ENCODE measurements around the gene AKR1D1. TPM values are rescaled to one million over a fixed set of nuclear protein-coding genes. Genes with fewer than 3 reads are reported as not detected.

The AKR1D1 gene
- total and polyA plus RNA-seq, 2 of the 13 experiments (the other 11 are each of a cell fraction or from before 2014, with no cell fraction given): 6.9 to 37.0 TPM

DNA sequence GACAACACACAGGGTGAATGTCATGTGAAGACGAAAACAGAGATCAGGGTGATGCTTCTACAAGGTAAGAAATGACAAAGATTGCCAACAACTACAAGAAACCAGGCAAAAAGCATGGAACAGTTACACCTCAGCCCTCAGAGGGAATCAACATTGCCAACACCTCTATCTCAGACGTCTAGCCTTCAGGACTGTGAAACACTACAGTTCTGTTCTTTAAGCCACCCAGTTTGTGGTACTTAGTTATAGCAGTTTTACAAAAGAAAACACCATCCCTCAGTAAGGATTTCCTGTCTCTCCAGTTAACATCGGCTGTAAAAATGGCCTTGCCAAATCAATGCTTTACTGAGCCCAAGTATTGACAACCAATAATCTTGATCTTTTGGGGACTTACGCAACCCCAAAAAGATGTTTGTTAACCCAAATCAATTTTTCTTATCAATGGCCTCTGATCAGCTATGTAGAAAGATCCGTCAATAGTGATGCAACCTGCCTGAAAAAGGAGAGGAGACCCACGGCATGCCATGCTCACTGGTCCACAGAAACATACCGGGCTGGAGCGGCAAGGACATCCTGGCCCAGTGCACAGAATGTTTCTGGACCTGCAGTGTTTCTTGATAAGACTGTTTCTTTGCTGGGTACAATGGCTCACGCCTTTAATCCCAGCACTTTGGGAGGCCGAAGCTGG lies 44.0 kb downstream of the AKR1D1 start (continued):
- TF ChIP-seq ISX (CRISPR knock-in tag; conservative IDR thresholded peaks at IDR 0.05) (no peak), NCOA2 (CRISPR knock-in tag; IDR thresholded peaks at IDR 0.05) (peak; percentile 76), WIZ (CRISPR knock-in tag; IDR thresholded peaks at IDR 0.05) (no peak), ZNF44 (CRISPR knock-in tag; IDR thresholded peaks at IDR 0.05) (no peak), SSRP1 (CRISPR knock-in tag; IDR thresholded peaks at IDR 0.05) (no peak), ZNF441 (CRISPR knock-in tag; IDR thresholded peaks at IDR 0.05; ENCODE audit: borderline replicate concordance) (no peak), FOXK2 (IDR thresholded peaks at IDR 0.05) (no peak), AGO1 (IDR thresholded peaks at IDR 0.05; ENCODE audit: low read depth, low read length, poor library complexity, severe bottlenecking) (no peak), MYNN (CRISPR knock-in tag; IDR thresholded peaks at IDR 0.05; ENCODE audit: low read depth) (no peak), RFXANK (CRISPR knock-in tag; IDR thresholded peaks at IDR 0.05) (no peak), NFIC (IDR thresholded peaks at IDR 0.05; ENCODE audit: low read length) (peak; percentile 70), ZNF10 (CRISPR knock-in tag; IDR thresholded peaks at IDR 0.05; ENCODE audit: borderline replicate concordance, low read depth) (no peak), CENPT (CRISPR knock-in tag; IDR thresholded peaks at IDR 0.05; ENCODE audit: low read depth) (no peak), TGIF2 (CRISPR knock-in tag; IDR thresholded peaks at IDR 0.05) (0 out of 2 replicates have a peak, but pooled peaks have one; percentile 16), GFI1 (CRISPR knock-in tag; IDR thresholded peaks at IDR 0.05; ENCODE audit: borderline replicate concordance) (peak; percentile 56; the same call in 1 of the 2 replicates), ADNP (CRISPR knock-in tag; IDR thresholded peaks at IDR 0.05) (no peak), SOX13 (IDR thresholded peaks at IDR 0.05) (no peak), SOX13 (CRISPR knock-in tag; conservative IDR thresholded peaks at IDR 0.05 in 1 of 2, IDR thresholded peaks at IDR 0.05 in 1 of 2) (peak in 1 of 2 experiments; percentile 49; a peak in 2 of 4 replicates), RORA (CRISPR knock-in tag; IDR thresholded peaks at IDR 0.05) (no peak), ZSCAN25 (CRISPR knock-in tag; IDR thresholded peaks at IDR 0.05) (no peak), CEBPG (CRISPR knock-in tag; IDR thresholded peaks at IDR 0.05) (peak; percentile 95), ZNF747 (CRISPR knock-in tag; IDR thresholded peaks at IDR 0.05; ENCODE audit: borderline replicate concordance) (no peak), CENPX (CRISPR knock-in tag; IDR thresholded peaks at IDR 0.05) (no peak)
- TF ChIP-seq, protein P1, sequence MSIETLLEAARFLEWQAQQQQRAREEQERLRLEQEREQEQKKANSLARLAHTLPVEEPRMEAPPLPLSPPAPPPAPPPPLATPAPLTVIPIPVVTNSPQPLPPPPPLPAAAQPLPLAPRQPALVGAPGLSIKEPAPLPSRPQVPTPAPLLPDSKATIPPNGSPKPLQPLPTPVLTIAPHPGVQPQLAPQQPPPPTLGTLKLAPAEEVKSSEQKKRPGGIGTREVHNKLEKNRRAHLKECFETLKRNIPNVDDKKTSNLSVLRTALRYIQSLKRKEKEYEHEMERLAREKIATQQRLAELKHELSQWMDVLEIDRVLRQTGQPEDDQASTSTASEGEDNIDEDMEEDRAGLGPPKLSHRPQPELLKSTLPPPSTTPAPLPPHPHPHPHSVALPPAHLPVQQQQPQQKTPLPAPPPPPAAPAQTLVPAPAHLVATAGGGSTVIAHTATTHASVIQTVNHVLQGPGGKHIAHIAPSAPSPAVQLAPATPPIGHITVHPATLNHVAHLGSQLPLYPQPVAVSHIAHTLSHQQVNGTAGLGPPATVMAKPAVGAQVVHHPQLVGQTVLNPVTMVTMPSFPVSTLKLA (IDR thresholded peaks at IDR 0.05): no peak
- TF ChIP-seq, protein P2, sequence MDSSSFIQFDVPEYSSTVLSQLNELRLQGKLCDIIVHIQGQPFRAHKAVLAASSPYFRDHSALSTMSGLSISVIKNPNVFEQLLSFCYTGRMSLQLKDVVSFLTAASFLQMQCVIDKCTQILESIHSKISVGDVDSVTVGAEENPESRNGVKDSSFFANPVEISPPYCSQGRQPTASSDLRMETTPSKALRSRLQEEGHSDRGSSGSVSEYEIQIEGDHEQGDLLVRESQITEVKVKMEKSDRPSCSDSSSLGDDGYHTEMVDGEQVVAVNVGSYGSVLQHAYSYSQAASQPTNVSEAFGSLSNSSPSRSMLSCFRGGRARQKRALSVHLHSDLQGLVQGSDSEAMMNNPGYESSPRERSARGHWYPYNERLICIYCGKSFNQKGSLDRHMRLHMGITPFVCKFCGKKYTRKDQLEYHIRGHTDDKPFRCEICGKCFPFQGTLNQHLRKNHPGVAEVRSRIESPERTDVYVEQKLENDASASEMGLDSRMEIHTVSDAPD (CRISPR knock-in tag; IDR thresholded peaks at IDR 0.05): no peak
- TF ChIP-seq, protein P3, sequence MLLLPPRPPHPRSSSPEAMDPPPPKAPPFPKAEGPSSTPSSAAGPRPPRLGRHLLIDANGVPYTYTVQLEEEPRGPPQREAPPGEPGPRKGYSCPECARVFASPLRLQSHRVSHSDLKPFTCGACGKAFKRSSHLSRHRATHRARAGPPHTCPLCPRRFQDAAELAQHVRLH (CRISPR knock-in tag; IDR thresholded peaks at IDR 0.05; ENCODE audit: borderline replicate concordance, low read depth): no peak

All from HepG2 (cell line).